KOPT-K1 (cell line): ENCODE measurements around the gene MARVELD3.
"Not testable (repeated sequence)": the region's sequence is repeated elsewhere in the genome, so short reads cannot be mapped to it uniquely, and the experiment has no call there.

Source experiments
- H3K27ac ChIP-seq: fragments of 200-600 bp; sonication (generic); 2 replicates; pipeline ENCODE4 v1.5.1; 2016; ENCODE audit warnings: antibody characterized with exemption, mild to moderate bottlenecking, low read depth, low read length; ENCODE audit not compliant: poor library complexity, severe bottlenecking
- H3K36me3 ChIP-seq: fragments of 200-600 bp; sonication (generic); 2 replicates; pipeline ENCODE4 v1.5.1; 2017; ENCODE audit warnings: antibody characterized with exemption, mild to moderate bottlenecking, low read length, moderate library complexity; ENCODE audit not compliant: insufficient read depth
- H3K9me3 ChIP-seq: fragments of 200-600 bp; sonication (generic); 2 replicates; pipeline ENCODE4 v1.5.1; 2017; ENCODE audit warnings: antibody characterized with exemption, low read length, mild to moderate bottlenecking; ENCODE audit not compliant: insufficient read depth, poor library complexity, severe bottlenecking

MARVELD3 gene

GRCh38 chr16:71626018-71626857 is at the start of gene MARVELD3:
TSS of gene MARVELD3 (plus strand) at chr16:71626184. CDS start at chr16:71626230, 46 bp downstream.
- Histone ChIP-seq H3K9me3 (no peaks in the 10 kb centered on the region), H3K36me3 (no peaks in the 10 kb centered on the region), H3K27ac (no peak within 1 kb of the TSS)

- no peaks in the 10 kb centered on the region for H3K9me3 ChIP-seq
- no peaks in the 10 kb centered on the region for H3K36me3 ChIP-seq
- no peak within 1 kb of the TSS for H3K27ac ChIP-seq
These were observed 49.0 kb upstream of the MARVELD3 start, which contains the start of gene TAT for GRCh38 chr16:71576971-71577370. TSS of gene TAT (minus strand) at chr16:71577092. CDS start at chr16:71576415, 677 bp downstream.

- H3K27ac ChIP-seq, H3K36me3 ChIP-seq, H3K9me3 ChIP-seq: not testable (repeated sequence)
These were observed 43.5 kb upstream of the MARVELD3 start for GRCh38 chr16:71582553-71582848.

GRCh38 chr16:71584543-71585317 is 41.3 kb upstream of the MARVELD3 start:
- H3K27ac ChIP-seq = no peak overlapping the region
- H3K36me3 ChIP-seq = no peaks in the 10 kb centered on the region

GRCh38 chr16:71585318-71585703 is 40.7 kb upstream of the MARVELD3 start:
- Histone ChIP-seq H3K27ac (no peak overlapping the region), H3K36me3 (no peaks in the 10 kb centered on the region), H3K9me3 (no peaks in the 10 kb centered on the region)

More at GRCh38 chr16:71584543-71585317, 41.3 kb upstream of the MARVELD3 start:
- no peaks in the 10 kb centered on the region for H3K9me3 ChIP-seq

- H3K27ac ChIP-seq, H3K36me3 ChIP-seq, H3K9me3 ChIP-seq: not testable (repeated sequence)
These were observed 36.6 kb upstream of the MARVELD3 start for GRCh38 chr16:71589334-71589733.

GRCh38 chr16:71590071-71590470 is 35.9 kb upstream of the MARVELD3 start:
- H3K27ac ChIP-seq, H3K9me3 ChIP-seq, H3K36me3 ChIP-seq: not testable (repeated sequence)

- H3K9me3 ChIP-seq = no peaks in the 10 kb centered on the region
- no peak overlapping the region for H3K27ac ChIP-seq
- H3K36me3 ChIP-seq = no peaks in the 10 kb centered on the region
These were observed 35.4 kb upstream of the MARVELD3 start for GRCh38 chr16:71590584-71590983.

GRCh38 chr16:71591917-71592316 is 34.1 kb upstream of the MARVELD3 start:
- Histone ChIP-seq H3K27ac (no peak overlapping the region), H3K9me3 (no peaks in the 10 kb centered on the region), H3K36me3 (no peaks in the 10 kb centered on the region)

GRCh38 chr16:71593048-71593999 is 32.7 kb upstream of the MARVELD3 start:
- H3K36me3 ChIP-seq = no peaks in the 10 kb centered on the region
- H3K9me3 ChIP-seq = no peaks in the 10 kb centered on the region
- no peak overlapping the region for H3K27ac ChIP-seq

- no peak overlapping the region for H3K27ac ChIP-seq
- no peaks in the 10 kb centered on the region for H3K9me3 ChIP-seq
- no peaks in the 10 kb centered on the region for H3K36me3 ChIP-seq
These were observed 31.9 kb upstream of the MARVELD3 start for GRCh38 chr16:71594000-71594646.

- H3K36me3 ChIP-seq, H3K27ac ChIP-seq, H3K9me3 ChIP-seq: not testable (repeated sequence)
These were observed 30.6 kb upstream of the MARVELD3 start for GRCh38 chr16:71595340-71595826.

- not testable (repeated sequence) for H3K27ac ChIP-seq, H3K36me3 ChIP-seq, H3K9me3 ChIP-seq
These were observed 27.6 kb upstream of the MARVELD3 start for GRCh38 chr16:71598426-71598825.

GRCh38 chr16:71600822-71601221 is 25.2 kb upstream of the MARVELD3 start:
- no peak overlapping the region for H3K27ac ChIP-seq
- no peaks in the 10 kb centered on the region for H3K36me3 ChIP-seq
- H3K9me3 ChIP-seq = no peaks in the 10 kb centered on the region
